Osteoblast (primary cell): ENCODE results near the gene CTNNA1. TPM values are rescaled to one million over a fixed set of nuclear protein-coding genes. Genes with fewer than 3 reads are reported as not detected.
A peak's percentile ranks its signal among the peaks of the same experiment; 100 is the strongest.

Source experiments
- DNase-seq: peaks from one replicate; pipeline ENCODE4 v3.0.0; 2011; ENCODE audit warnings: low spot score, mixed read lengths; ENCODE audit not compliant: insufficient read length; ENCODE audit errors: missing footprints
- H2AFZ ChIP-seq: 2 replicates; pipeline ENCODE4 v1.6.0; 2011; ENCODE audit warnings: mild to moderate bottlenecking, low read length
- H3K27ac ChIP-seq: 2 replicates; pipeline ENCODE4 v1.5.1; 2011; ENCODE audit warnings: mild to moderate bottlenecking, low read depth, low read length, moderate library complexity
- H3K27me3 ChIP-seq: 2 replicates; pipeline ENCODE4 v1.6.0; 2012; ENCODE audit warnings: mild to moderate bottlenecking, control low read depth, inconsistent platforms, low read length, moderate library complexity; ENCODE audit not compliant: insufficient read depth
- H3K36me3 ChIP-seq: 2 replicates; pipeline ENCODE4 v1.5.1; 2011; ENCODE audit warnings: mild to moderate bottlenecking, low read length, control low read depth, moderate library complexity; ENCODE audit not compliant: insufficient read depth
- H3K4me1 ChIP-seq: 2 replicates; pipeline ENCODE4 v1.5.1; 2011; ENCODE audit warnings: mild to moderate bottlenecking, low read length, control low read depth, moderate library complexity; ENCODE audit not compliant: insufficient read depth
- H3K4me2 ChIP-seq: 2 replicates; pipeline ENCODE4 v1.6.0; 2011; ENCODE audit warnings: mild to moderate bottlenecking, low read length; ENCODE audit not compliant: insufficient read depth
- H3K4me3 ChIP-seq: fragments of 200-600 bp; sonication (generic); 3 replicates; pipeline ENCODE4 v1.5.1; 2012; ENCODE audit warnings: mild to moderate bottlenecking, low read length, inconsistent platforms; ENCODE audit not compliant: insufficient read depth
- H3K79me2 ChIP-seq: 2 replicates; pipeline ENCODE4 v1.6.0; 2012; ENCODE audit warnings: mild to moderate bottlenecking, low read length, control low read depth, inconsistent platforms; ENCODE audit not compliant: insufficient read depth
- H3K9me3 ChIP-seq: 2 replicates; pipeline ENCODE4 v1.5.1; 2011; ENCODE audit warnings: low read depth, low read length, control low read depth
- H4K20me1 ChIP-seq: 2 replicates; pipeline ENCODE4 v1.6.0; 2012; ENCODE audit warnings: mild to moderate bottlenecking, low read length, control low read depth; ENCODE audit not compliant: insufficient read depth
- total RNA-seq: library from RNA; depleted of rRNA; stranded (reverse); fragments of >200 nt; gene quantifications from 2 replicates; pipeline ENCODE4 v1.2.3, GENCODE V29; 2012
- TF ChIP-seq, protein P1 (sequence below): IDR thresholded peaks from 2 replicates; pipeline ENCODE4 v1.5.1; 2011; ENCODE audit warnings: mild to moderate bottlenecking, low read depth, low read length, moderate library complexity; ENCODE audit errors: extremely low read depth

CTNNA1 gene
- total RNA-seq, 1 donor: 432 TPM

DNA sequence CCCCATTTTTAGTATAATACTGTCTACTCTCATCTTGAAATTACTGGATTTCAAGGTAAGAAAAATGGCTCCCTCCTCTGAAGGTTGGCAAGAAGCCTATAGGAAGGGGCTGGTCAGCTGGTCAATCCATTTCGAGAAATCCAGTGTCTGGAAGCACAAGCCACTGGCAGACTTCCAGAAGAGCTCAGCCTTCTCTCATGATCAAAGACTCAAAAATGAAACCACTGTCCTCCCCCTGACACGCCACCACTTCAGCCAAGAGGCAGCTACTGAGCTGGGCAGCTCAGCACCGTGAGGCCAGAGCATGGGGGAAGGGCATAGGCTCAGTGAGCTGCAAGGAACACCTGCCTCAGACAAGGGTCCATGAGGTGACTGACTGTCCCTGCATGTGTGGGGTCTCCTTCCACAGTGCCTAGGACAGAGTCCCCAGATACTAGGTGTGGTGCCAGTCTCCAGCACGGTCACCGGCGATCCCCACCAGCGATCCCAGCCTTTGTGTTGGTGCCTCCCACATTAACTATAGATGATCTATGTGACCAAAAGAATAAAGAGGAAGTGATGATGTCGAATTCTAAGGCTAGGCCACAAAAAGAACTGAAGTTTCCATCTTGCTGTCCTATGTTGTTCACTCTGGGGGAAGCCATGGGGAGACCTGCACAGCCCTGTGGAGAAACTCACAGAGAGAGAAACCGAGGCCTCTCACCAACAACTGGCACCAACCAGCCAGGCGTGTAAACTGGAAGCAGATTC lies 222.0 kb downstream of the CTNNA1 start:
- H3K79me2 ChIP-seq: no peaks in the 10 kb centered on the region
- H2AFZ ChIP-seq: no peak overlapping the region
- H3K27me3 ChIP-seq: no peaks in the 10 kb centered on the region
- peak overlapping the region; percentile 62 for H3K27ac ChIP-seq
- TF ChIP-seq, protein P1, sequence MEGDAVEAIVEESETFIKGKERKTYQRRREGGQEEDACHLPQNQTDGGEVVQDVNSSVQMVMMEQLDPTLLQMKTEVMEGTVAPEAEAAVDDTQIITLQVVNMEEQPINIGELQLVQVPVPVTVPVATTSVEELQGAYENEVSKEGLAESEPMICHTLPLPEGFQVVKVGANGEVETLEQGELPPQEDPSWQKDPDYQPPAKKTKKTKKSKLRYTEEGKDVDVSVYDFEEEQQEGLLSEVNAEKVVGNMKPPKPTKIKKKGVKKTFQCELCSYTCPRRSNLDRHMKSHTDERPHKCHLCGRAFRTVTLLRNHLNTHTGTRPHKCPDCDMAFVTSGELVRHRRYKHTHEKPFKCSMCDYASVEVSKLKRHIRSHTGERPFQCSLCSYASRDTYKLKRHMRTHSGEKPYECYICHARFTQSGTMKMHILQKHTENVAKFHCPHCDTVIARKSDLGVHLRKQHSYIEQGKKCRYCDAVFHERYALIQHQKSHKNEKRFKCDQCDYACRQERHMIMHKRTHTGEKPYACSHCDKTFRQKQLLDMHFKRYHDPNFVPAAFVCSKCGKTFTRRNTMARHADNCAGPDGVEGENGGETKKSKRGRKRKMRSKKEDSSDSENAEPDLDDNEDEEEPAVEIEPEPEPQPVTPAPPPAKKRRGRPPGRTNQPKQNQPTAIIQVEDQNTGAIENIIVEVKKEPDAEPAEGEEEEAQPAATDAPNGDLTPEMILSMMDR: no peak
- no peak overlapping the region for H3K4me3 ChIP-seq
- peak overlapping the region; percentile 15 for H3K4me2 ChIP-seq
- no peaks in the 10 kb centered on the region for H3K9me3 ChIP-seq
- no peak for DNase-seq
- H4K20me1 ChIP-seq: peaks cover 8% of the 10 kb centered on the region
- no peaks in the 10 kb centered on the region for H3K36me3 ChIP-seq
- H3K4me1 ChIP-seq: peaks cover 28% of the 10 kb centered on the region

DNA sequence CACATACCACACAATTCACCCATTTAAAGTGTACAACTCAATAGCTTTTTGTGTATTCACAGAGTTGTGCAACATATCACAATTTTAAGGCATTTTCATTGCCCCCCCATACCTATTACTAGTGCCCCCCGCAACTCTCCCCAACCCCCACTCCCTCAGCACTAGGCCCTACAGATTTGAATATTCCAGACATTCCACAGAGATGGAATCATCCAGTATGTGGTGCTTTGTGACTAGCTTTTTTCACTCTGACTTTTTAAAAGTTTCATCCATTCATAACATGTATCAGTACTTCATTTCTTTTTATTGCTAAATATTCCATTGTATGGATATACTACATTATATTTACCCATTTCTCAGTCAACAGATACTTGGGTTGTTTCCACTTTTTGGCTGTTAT lies 224.9 kb downstream of the CTNNA1 start:
- Histone ChIP-seq H2AFZ (no peak overlapping the region), H3K4me3 (no peak overlapping the region), H3K4me2 (peak overlapping the region; percentile 48), H3K79me2 (no peaks in the 10 kb centered on the region), H4K20me1 (peaks cover 12% of the 10 kb centered on the region), H3K4me1 (peaks cover 45% of the 10 kb centered on the region), H3K27ac (no peak overlapping the region), H3K27me3 (no peaks in the 10 kb centered on the region), H3K36me3 (no peaks in the 10 kb centered on the region), H3K9me3 (no peaks in the 10 kb centered on the region)
- no peak for DNase-seq
- TF ChIP-seq, protein P1: no peak

DNA sequence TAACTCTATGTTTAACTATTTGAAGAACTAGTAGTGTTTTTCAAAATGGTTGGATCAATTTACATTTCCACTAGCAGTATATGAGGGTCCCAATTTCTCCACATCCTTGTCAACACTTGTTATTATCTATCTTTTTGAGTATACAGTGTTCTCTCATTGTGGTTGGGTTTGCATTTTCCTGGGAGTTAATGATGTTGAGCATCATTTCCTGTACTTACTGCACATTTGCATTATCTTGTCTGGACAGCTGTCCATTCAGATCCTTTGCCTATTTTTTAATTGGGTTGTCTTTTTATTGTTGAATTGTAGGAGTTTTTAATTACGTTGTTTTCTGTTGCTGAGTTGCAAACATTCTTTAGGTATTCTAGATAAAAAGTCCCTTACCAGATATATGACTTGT lies 225.4 kb downstream of the CTNNA1 start:
- Histone ChIP-seq H3K27me3 (no peaks in the 10 kb centered on the region), H3K4me1 (peaks cover 45% of the 10 kb centered on the region), H3K36me3 (no peaks in the 10 kb centered on the region), H2AFZ (no peak overlapping the region), H3K79me2 (no peaks in the 10 kb centered on the region), H3K27ac (no peak overlapping the region), H3K9me3 (no peaks in the 10 kb centered on the region), H4K20me1 (peaks cover 14% of the 10 kb centered on the region), H3K4me2 (peak overlapping the region; percentile 48), H3K4me3 (no peak overlapping the region)
- no peak for DNase-seq
- TF ChIP-seq, protein P1: no peak

DNA sequence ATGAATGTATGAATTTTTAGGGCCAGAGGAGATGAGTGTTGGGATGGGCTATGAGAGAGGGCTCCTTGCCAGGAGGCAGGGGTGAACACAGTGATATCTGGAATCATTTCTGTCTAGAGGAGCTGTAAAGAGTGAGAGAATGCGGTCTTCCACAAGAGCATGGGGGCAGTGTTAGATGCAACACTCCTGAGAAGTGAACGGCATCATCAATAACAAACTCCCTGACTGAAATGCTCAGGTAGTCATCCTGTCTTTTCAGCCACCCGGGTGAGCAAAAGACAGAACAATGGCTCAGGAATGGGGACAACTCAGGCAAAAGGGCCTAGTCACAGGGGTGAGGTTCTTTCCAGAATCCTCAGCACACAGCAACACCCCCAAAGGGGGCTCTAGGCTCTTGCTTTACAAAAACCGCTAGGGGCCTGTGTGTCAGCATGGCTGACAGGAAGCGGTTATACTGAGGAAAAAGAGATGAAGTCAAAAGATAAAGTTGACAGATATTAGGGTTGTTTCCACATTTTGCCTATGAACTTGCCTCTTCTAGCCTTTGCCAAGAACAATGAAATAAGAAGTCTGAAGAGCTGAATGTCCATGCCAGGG lies 226.6 kb downstream of the CTNNA1 start:
- H4K20me1 ChIP-seq: peaks cover 16% of the 10 kb centered on the region
- H3K4me1 ChIP-seq: peaks cover 38% of the 10 kb centered on the region
- no peak overlapping the region for H3K4me3 ChIP-seq
- no peak overlapping the region for H2AFZ ChIP-seq
- H3K36me3 ChIP-seq: no peaks in the 10 kb centered on the region
- no peak overlapping the region for H3K4me2 ChIP-seq
- no peak for DNase-seq
- TF ChIP-seq, protein P1: no peak
- H3K27ac ChIP-seq: no peak overlapping the region
- no peaks in the 10 kb centered on the region for H3K9me3 ChIP-seq
- H3K27me3 ChIP-seq: no peaks in the 10 kb centered on the region
- no peaks in the 10 kb centered on the region for H3K79me2 ChIP-seq
